A673 (cell line): ENCODE results near the gene TNNT1.

Source experiments
- CTCF ChIP-seq: fragments of 300-800, 200-600 bp; sonication (generic); conservative IDR thresholded peaks from 2 replicates; pipeline ENCODE4 v1.5.1; 2017; ENCODE audit warnings: low read depth, mild to moderate bottlenecking, antibody characterized with exemption, low read length, moderate library complexity, mixed read lengths
- EZH2 ChIP-seq: fragments of 200-600 bp; sonication (generic); IDR thresholded peaks from 2 replicates; pipeline ENCODE4 v1.6.1; 2017; ENCODE audit warnings: borderline replicate concordance, low read depth, mild to moderate bottlenecking, mixed read lengths, antibody characterized with exemption, low read length; ENCODE audit not compliant: poor library complexity, severe bottlenecking

GRCh38 chr19:55118401-55118991, 30.5 kb downstream of the TNNT1 start:
- TF ChIP-seq CTCF = no peak
- no peak for TF ChIP-seq EZH2
